ENCODE results near the gene GCNT2.

DNA sequence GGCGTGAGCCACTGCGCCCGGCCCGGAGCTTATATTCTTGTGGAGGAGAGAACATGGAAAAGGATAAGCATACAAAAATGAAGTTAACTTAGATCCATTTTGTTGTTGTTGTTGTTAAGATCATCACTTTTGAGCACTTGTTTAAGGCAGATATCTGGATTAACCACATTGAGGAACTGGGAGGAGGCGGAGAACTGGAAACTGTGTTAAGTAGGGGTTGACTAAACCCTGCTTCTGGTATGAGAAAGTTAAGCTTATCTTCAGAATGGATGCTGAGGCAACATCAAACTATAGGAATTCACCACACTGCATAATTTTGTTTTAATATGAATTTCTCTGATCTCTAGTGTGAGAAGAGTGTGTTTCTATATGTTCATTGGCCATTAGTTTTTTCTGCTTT, 57.6 kb downstream of the GCNT2 start:
- TF ChIP-seq POLR2AphosphoS5 (IDR thresholded peaks at IDR 0.05) (no peak), EP300 (IDR thresholded peaks at IDR 0.05) (no peak), POLR2A (IDR thresholded peaks at IDR 0.05; ENCODE audit: low read depth) (no peak)
- TF ChIP-seq, protein P1, sequence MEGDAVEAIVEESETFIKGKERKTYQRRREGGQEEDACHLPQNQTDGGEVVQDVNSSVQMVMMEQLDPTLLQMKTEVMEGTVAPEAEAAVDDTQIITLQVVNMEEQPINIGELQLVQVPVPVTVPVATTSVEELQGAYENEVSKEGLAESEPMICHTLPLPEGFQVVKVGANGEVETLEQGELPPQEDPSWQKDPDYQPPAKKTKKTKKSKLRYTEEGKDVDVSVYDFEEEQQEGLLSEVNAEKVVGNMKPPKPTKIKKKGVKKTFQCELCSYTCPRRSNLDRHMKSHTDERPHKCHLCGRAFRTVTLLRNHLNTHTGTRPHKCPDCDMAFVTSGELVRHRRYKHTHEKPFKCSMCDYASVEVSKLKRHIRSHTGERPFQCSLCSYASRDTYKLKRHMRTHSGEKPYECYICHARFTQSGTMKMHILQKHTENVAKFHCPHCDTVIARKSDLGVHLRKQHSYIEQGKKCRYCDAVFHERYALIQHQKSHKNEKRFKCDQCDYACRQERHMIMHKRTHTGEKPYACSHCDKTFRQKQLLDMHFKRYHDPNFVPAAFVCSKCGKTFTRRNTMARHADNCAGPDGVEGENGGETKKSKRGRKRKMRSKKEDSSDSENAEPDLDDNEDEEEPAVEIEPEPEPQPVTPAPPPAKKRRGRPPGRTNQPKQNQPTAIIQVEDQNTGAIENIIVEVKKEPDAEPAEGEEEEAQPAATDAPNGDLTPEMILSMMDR (IDR thresholded peaks at IDR 0.05) = no peak
